Esophagus muscularis mucosa (tissue), 4 donors: Measurements from ENCODE around the gene ATP13A3. TPM values are rescaled to one million over a fixed set of nuclear protein-coding genes. Genes with fewer than 3 reads are reported as not detected.

Experiments used
- DNase-seq: peaks from one replicate; pipeline ENCODE4 v3.0.0-alpha.2; 2017; ENCODE audit errors: extremely low spot score
- H3K27ac ChIP-seq, 4 donors: fragments of 200-600 bp; sonication (generic); replicated peaks in 1 of 4; 1 replicate in 3 of 4; 2 replicates in 1 of 4; pipeline ENCODE4 v1.5.1; 2016 to 2019; ENCODE audit warnings: mild to moderate bottlenecking in 1 of 4
- H3K27me3 ChIP-seq, 4 donors: fragments of 200-600 bp; sonication (generic); one replicate each; pipeline versions ENCODE4 v1.5.1 to v1.6.0; 2016 to 2019
- H3K36me3 ChIP-seq, 4 donors: fragments of 200-600 bp; sonication (generic); one replicate each; pipeline ENCODE4 v1.5.1; 2016 to 2019
- H3K4me1 ChIP-seq, 4 donors: fragments of 200-600 bp; sonication (generic); one replicate each; pipeline ENCODE4 v1.5.1; 2016 to 2019
- H3K4me3 ChIP-seq, 4 donors: fragments of 200-600 bp; sonication (generic); 1 replicate in 2 of 4; 2 replicates in 2 of 4; pipeline ENCODE4 v1.5.1; 2016 to 2019; ENCODE audit warnings: mild to moderate bottlenecking in 4 of 4, moderate library complexity in 1 of 4
- H3K9me3 ChIP-seq, 4 donors: fragments of 200-600 bp; sonication (generic); 1 replicate in 3 of 4; 2 replicates in 1 of 4; pipeline ENCODE4 v1.5.1; 2016 to 2019
- EP300 ChIP-seq: sonication (generic); formaldehyde crosslinking; IDR thresholded peaks from one replicate; pipeline ENCODE4 v1.6.1; 2017; ENCODE audit warnings: antibody characterized with exemption
- POLR2A ChIP-seq: fragments of 450-650 bp; IDR thresholded peaks from one replicate; pipeline ENCODE4 v1.6.1; 2017; ENCODE audit warnings: antibody characterized with exemption, moderate library complexity, mild to moderate bottlenecking, low read depth
- POLR2AphosphoS5 ChIP-seq, 2 donors: sonication (generic); formaldehyde crosslinking; IDR thresholded peaks; one replicate each; pipeline ENCODE4 v1.6.1; 2017; ENCODE audit warnings: antibody characterized with exemption in 2 of 2
- WGBS: methylation state at CpG from one replicate; pipeline ENCODE4 v1.1.5; 2018; 5-methylcytosine and 5-hydroxymethylcytosine counted together
- intact Hi-C: fragments of 100-400 bp; cut with DNase I; formaldehyde crosslinking; loops from one replicate; pipeline ENCODE4 v1.15.1; 2023
- total RNA-seq, 4 donors: library from RNA; depleted of rRNA; stranded (reverse); fragments of >200 nt; gene quantifications; one replicate each; pipeline versions ENCODE4 v1.1.0 to v1.2.1, GENCODE V29; 2016
- TF ChIP-seq, protein P1 (sequence below), 3 experiments: fragments of 200-600 bp in 2 of 3; fragments of 450-650 bp in 1 of 3; sonication (generic) in 2 of 3; IDR thresholded peaks; one replicate each; pipeline ENCODE4 v1.5.1; 2017 to 2019; ENCODE audit warnings: antibody characterized with exemption in 3 of 3, mild to moderate bottlenecking in 2 of 3, moderate library complexity in 1 of 3

Gene ATP13A3
- total RNA-seq, 4 donors from 2014 or later: 74.7 to 167 (median 91.0) TPM

DNA sequence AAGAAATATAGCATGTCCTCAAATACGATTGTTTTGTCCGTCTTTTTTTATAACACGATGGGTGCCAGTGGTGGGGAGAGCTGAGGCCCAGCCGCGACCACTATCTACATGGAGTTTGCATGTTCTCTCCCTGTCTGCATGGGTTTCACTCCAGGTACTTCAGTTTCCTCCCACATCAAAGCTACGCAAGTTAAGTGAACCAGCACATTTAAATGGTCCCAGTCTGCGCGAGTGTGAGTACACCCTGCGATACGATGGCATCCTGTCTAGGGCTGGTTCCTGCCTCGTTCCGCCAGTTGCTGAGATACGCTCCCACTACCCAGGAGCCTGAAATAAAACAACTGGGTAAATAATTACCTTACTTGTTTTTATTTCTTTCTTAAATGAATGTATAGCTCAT is 40.6 kb downstream of the ATP13A3 start:
- TF ChIP-seq POLR2A: no peak
- TF ChIP-seq POLR2AphosphoS5 (IDR thresholded peaks at IDR 0.05): no peak
- TF ChIP-seq, protein P1, sequence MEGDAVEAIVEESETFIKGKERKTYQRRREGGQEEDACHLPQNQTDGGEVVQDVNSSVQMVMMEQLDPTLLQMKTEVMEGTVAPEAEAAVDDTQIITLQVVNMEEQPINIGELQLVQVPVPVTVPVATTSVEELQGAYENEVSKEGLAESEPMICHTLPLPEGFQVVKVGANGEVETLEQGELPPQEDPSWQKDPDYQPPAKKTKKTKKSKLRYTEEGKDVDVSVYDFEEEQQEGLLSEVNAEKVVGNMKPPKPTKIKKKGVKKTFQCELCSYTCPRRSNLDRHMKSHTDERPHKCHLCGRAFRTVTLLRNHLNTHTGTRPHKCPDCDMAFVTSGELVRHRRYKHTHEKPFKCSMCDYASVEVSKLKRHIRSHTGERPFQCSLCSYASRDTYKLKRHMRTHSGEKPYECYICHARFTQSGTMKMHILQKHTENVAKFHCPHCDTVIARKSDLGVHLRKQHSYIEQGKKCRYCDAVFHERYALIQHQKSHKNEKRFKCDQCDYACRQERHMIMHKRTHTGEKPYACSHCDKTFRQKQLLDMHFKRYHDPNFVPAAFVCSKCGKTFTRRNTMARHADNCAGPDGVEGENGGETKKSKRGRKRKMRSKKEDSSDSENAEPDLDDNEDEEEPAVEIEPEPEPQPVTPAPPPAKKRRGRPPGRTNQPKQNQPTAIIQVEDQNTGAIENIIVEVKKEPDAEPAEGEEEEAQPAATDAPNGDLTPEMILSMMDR (IDR thresholded peaks at IDR 0.05): no peak
- TF ChIP-seq EP300: no peak
- Histone ChIP-seq H3K9me3 (no peaks in the 10 kb centered on the region), H3K27me3 (no peaks in the 10 kb centered on the region), H3K4me1 (no peaks in the 10 kb centered on the region), H3K27ac (no peak overlapping the region), H3K36me3 (peaks cover 32 to 97% (median 58%) of the 10 kb centered on the region in 4 donors), H3K4me3 (no peak overlapping the region)
- DNase-seq: no peak
- 96% methylated on average over 13 of the region's 13 CpGs for WGBS
- intact Hi-C loops: no loop called here

- WGBS: 87% methylated on average over 2 of the region's 2 CpGs
- H3K4me1 ChIP-seq: peaks cover 0 to 4% (median 2%) of the 10 kb centered on the region in 4 donors
- H3K27me3 ChIP-seq: no peaks in the 10 kb centered on the region
- no peak for DNase-seq
- H3K4me3 ChIP-seq: no peak overlapping the region
- H3K36me3 ChIP-seq: peaks cover 27 to 96% (median 54%) of the 10 kb centered on the region in 4 donors
- TF ChIP-seq, protein P1 (IDR thresholded peaks at IDR 0.05): no peak
- TF ChIP-seq EP300 (no peak), POLR2A (no peak), POLR2AphosphoS5 (IDR thresholded peaks at IDR 0.05) (no peak)
- no peaks in the 10 kb centered on the region for H3K9me3 ChIP-seq
- intact Hi-C loops: no loop called here
- no peak overlapping the region for H3K27ac ChIP-seq
Measured at GRCh38 chr3:194443901-194444300, 42.9 kb downstream of the ATP13A3 start.

GRCh38 chr3:194440756-194441155 is 46.0 kb downstream of the ATP13A3 start:
- intact Hi-C loops: no loop called here
- 65% methylated on average over 2 of the region's 2 CpGs for WGBS
- peaks cover 0 to 4% (median 2%) of the 10 kb centered on the region in 4 donors for H3K4me1 ChIP-seq
- no peaks in the 10 kb centered on the region for H3K9me3 ChIP-seq
- DNase-seq: no peak
- no peak overlapping the region for H3K4me3 ChIP-seq
- H3K36me3 ChIP-seq: peaks cover 16 to 95% (median 55%) of the 10 kb centered on the region in 4 donors
- H3K27ac ChIP-seq: no peak overlapping the region
- no peak for TF ChIP-seq EP300
- TF ChIP-seq POLR2AphosphoS5 (IDR thresholded peaks at IDR 0.05): no peak
- TF ChIP-seq, protein P1 (IDR thresholded peaks at IDR 0.05): no peak
- TF ChIP-seq POLR2A: no peak
- H3K27me3 ChIP-seq: no peaks in the 10 kb centered on the region

- TF ChIP-seq POLR2AphosphoS5 (IDR thresholded peaks at IDR 0.05) (no peak), EP300 (no peak)
- Histone ChIP-seq H3K4me3 (no peak overlapping the region), H3K4me1 (peaks cover 0 to 4% (median 2%) of the 10 kb centered on the region in 4 donors), H3K27me3 (no peaks in the 10 kb centered on the region), H3K27ac (no peak overlapping the region), H3K36me3 (peaks cover 20 to 96% (median 59%) of the 10 kb centered on the region in 4 donors), H3K9me3 (no peaks in the 10 kb centered on the region)
- intact Hi-C loops: no loop called here
- no peak for DNase-seq
- WGBS: 70% methylated on average over 6 of the region's 6 CpGs
Measured at GRCh38 chr3:194439881-194440550, 46.8 kb downstream of the ATP13A3 start.

- H3K36me3 ChIP-seq: peaks cover 42 to 98% (median 80%) of the 10 kb centered on the region in 4 donors
- TF ChIP-seq POLR2AphosphoS5 (IDR thresholded peaks at IDR 0.05): no peak
- TF ChIP-seq POLR2A: no peak
- no peak for TF ChIP-seq EP300
- TF ChIP-seq, protein P1 (IDR thresholded peaks at IDR 0.05): no peak
- intact Hi-C loops: no loop called here
- H3K27me3 ChIP-seq: no peaks in the 10 kb centered on the region
- no peak overlapping the region for H3K4me3 ChIP-seq
- DNase-seq: no peak
- H3K4me1 ChIP-seq: no peaks in the 10 kb centered on the region
- H3K9me3 ChIP-seq: no peaks in the 10 kb centered on the region
- no peak overlapping the region for H3K27ac ChIP-seq
- 87% methylated on average over 3 of the region's 3 CpGs for WGBS
Measured at GRCh38 chr3:194434503-194434902, 52.3 kb downstream of the ATP13A3 start.
